Trophoblast cell (in vitro differentiated cells and primary cell): Measurements from ENCODE around the gene SYNJ1.
A peak's percentile ranks its signal among the peaks of the same experiment; 100 is the strongest.
"Not testable (repeated sequence)": the region's sequence is repeated elsewhere in the genome, so short reads cannot be mapped to it uniquely, and the experiment has no call there.

Source experiments
- DNase-seq, 2 donors: peaks; one replicate each; pipeline ENCODE4 v3.0.0-alpha.2; 2016
- H2AFZ ChIP-seq: 2 replicates; pipeline ENCODE4 v1.6.1; 2013; ENCODE audit warnings: low read length, moderate library complexity, mild to moderate bottlenecking; ENCODE audit not compliant: insufficient read depth, poor library complexity
- H2AK5ac ChIP-seq: 2 replicates; pipeline ENCODE4 v1.6.1; 2013; ENCODE audit warnings: mild to moderate bottlenecking, low read length
- H2BK120ac ChIP-seq: 2 replicates; pipeline ENCODE4 v1.6.1; 2013; ENCODE audit warnings: low read length, mild to moderate bottlenecking, moderate library complexity; ENCODE audit not compliant: insufficient read depth, poor library complexity
- H2BK12ac ChIP-seq: 2 replicates; pipeline ENCODE4 v1.6.1; 2013; ENCODE audit warnings: mild to moderate bottlenecking, low read length, moderate library complexity
- H2BK5ac ChIP-seq: 2 replicates; pipeline ENCODE4 v1.6.1; 2013; ENCODE audit warnings: low read length, low read depth, moderate library complexity, mild to moderate bottlenecking; ENCODE audit not compliant: poor library complexity
- H3K14ac ChIP-seq: 2 replicates; pipeline ENCODE4 v1.6.1; 2013; ENCODE audit warnings: mild to moderate bottlenecking, low read length
- H3K18ac ChIP-seq: 2 replicates; pipeline ENCODE4 v1.6.1; 2013; ENCODE audit warnings: mild to moderate bottlenecking, low read length
- H3K23ac ChIP-seq: 2 replicates; pipeline ENCODE4 v1.6.1; 2013; ENCODE audit warnings: low read length
- H3K27ac ChIP-seq: 2 replicates; pipeline ENCODE4 v1.5.1; 2013; ENCODE audit warnings: low read depth, mild to moderate bottlenecking, inconsistent platforms, low read length, moderate library complexity
- H3K27me3 ChIP-seq: 2 replicates; pipeline ENCODE4 v1.6.1; 2013; ENCODE audit warnings: inconsistent platforms, mild to moderate bottlenecking, low read length, moderate library complexity; ENCODE audit not compliant: insufficient read depth
- H3K36me3 ChIP-seq, 2 experiments: 1 replicate in 1 of 2; 2 replicates in 1 of 2; pipeline ENCODE4 v1.6.1; 2013; ENCODE audit warnings: low read length in 2 of 2, mild to moderate bottlenecking in 2 of 2, moderate library complexity in 1 of 2; ENCODE audit not compliant: insufficient read depth in 2 of 2, control insufficient read depth in 1 of 2
- H3K4ac ChIP-seq: 2 replicates; pipeline ENCODE4 v1.6.1; 2013; ENCODE audit warnings: low read depth, mild to moderate bottlenecking, low read length, moderate library complexity
- H3K4me1 ChIP-seq, 2 experiments: 1 replicate in 1 of 2; 2 replicates in 1 of 2; pipeline ENCODE4 v1.6.1; 2013; ENCODE audit warnings: low read length in 2 of 2, mild to moderate bottlenecking in 2 of 2, moderate library complexity in 1 of 2; ENCODE audit not compliant: insufficient read depth in 2 of 2, control insufficient read depth in 1 of 2
- H3K4me2 ChIP-seq: 2 replicates; pipeline ENCODE4 v1.6.1; 2013; ENCODE audit warnings: inconsistent platforms, mild to moderate bottlenecking, low read length, moderate library complexity
- H3K4me3 ChIP-seq: 2 replicates; pipeline ENCODE4 v1.5.1; 2013; ENCODE audit warnings: mild to moderate bottlenecking, low read depth, low read length, inconsistent platforms
- H3K79me1 ChIP-seq: one replicate; pipeline ENCODE4 v1.6.1; 2013; ENCODE audit warnings: low read length
- H3K79me2 ChIP-seq: 2 replicates; pipeline ENCODE4 v1.6.1; 2013; ENCODE audit warnings: low read length, mild to moderate bottlenecking; ENCODE audit not compliant: control insufficient read depth, insufficient read depth, poor library complexity
- H3K9ac ChIP-seq: 2 replicates; pipeline ENCODE4 v1.6.1; 2013; ENCODE audit warnings: mild to moderate bottlenecking, low read length
- H3K9me3 ChIP-seq: 2 replicates; pipeline ENCODE4 v1.6.1; 2013; ENCODE audit warnings: low read depth, mild to moderate bottlenecking, control low read depth, inconsistent platforms, low read length; ENCODE audit not compliant: insufficient read depth
- H4K12ac ChIP-seq: 2 replicates; pipeline ENCODE4 v1.6.1; 2013; ENCODE audit warnings: low read depth, mild to moderate bottlenecking, low read length, moderate library complexity
- H4K8ac ChIP-seq: 2 replicates; pipeline ENCODE4 v1.6.1; 2013; ENCODE audit warnings: low read depth, mild to moderate bottlenecking, low read length, moderate library complexity
- H4K91ac ChIP-seq: one replicate; pipeline ENCODE4 v1.6.1; 2013; ENCODE audit warnings: low read depth, mild to moderate bottlenecking, low read length, moderate library complexity
- WGBS: extraction: QIAGEN DNeasy Blood & Tissue Kit; methylation state at CpG from one replicate; pipeline ENCODE4 v1.1.7; 2013; ENCODE audit warnings: missing lambda C conversion rate; ENCODE audit not compliant: insufficient read length, insufficient coverage; ENCODE audit errors: extremely low coverage; 5-methylcytosine and 5-hydroxymethylcytosine counted together

SYNJ1 gene

GRCh38 chr21:32641710-32642698 lies 85.8 kb downstream of the SYNJ1 start:
- H3K4me3 ChIP-seq: no peak overlapping the region
- no peak overlapping the region for H4K91ac ChIP-seq
- H3K18ac ChIP-seq: no peak overlapping the region
- no peak overlapping the region for H3K14ac ChIP-seq
- H3K79me1 ChIP-seq: no peaks in the 10 kb centered on the region
- no peak overlapping the region for H2BK120ac ChIP-seq
- H3K9ac ChIP-seq: no peak overlapping the region
- no peak overlapping the region for H3K4ac ChIP-seq
- H3K9me3 ChIP-seq: no peaks in the 10 kb centered on the region
- no peak overlapping the region for H3K23ac ChIP-seq
- H3K36me3 ChIP-seq: peaks cover 9 to 15% of the 10 kb centered on the region in 2 experiments
- H3K4me2 ChIP-seq: no peak overlapping the region
- no peak overlapping the region for H4K12ac ChIP-seq
- H2BK5ac ChIP-seq: no peak overlapping the region
- H2AK5ac ChIP-seq: no peak overlapping the region
- H2BK12ac ChIP-seq: no peak overlapping the region
- H3K27ac ChIP-seq: no peak overlapping the region
- no peak for DNase-seq
- no CpG with 5 or more reads among the region's 10 CpGs for WGBS
- H2AFZ ChIP-seq: no peak overlapping the region
- no peaks in the 10 kb centered on the region for H3K4me1 ChIP-seq
- no peaks in the 10 kb centered on the region for H3K79me2 ChIP-seq
- H4K8ac ChIP-seq: no peak overlapping the region
- H3K27me3 ChIP-seq: no peaks in the 10 kb centered on the region

GRCh38 chr21:32626621-32627196 lies 101.1 kb downstream of the SYNJ1 start:
- Histone ChIP-seq H3K4me3 (no peak overlapping the region), H4K91ac (no peak overlapping the region), H2AFZ (no peak overlapping the region), H3K14ac (no peak overlapping the region), H3K79me1 (no peaks in the 10 kb centered on the region), H3K4me1 (no peaks in the 10 kb centered on the region), H3K23ac (no peak overlapping the region), H3K36me3 (peaks cover 2 to 11% of the 10 kb centered on the region in 2 experiments), H3K27me3 (no peaks in the 10 kb centered on the region), H4K8ac (no peak overlapping the region), H2AK5ac (no peak overlapping the region), H4K12ac (no peak overlapping the region), H3K4me2 (no peak overlapping the region), H2BK5ac (no peak overlapping the region), H3K27ac (no peak overlapping the region), H3K9ac (no peak overlapping the region), H3K9me3 (no peaks in the 10 kb centered on the region), H2BK120ac (no peak overlapping the region), H3K18ac (no peak overlapping the region), H3K79me2 (no peaks in the 10 kb centered on the region), H3K4ac (no peak overlapping the region), H2BK12ac (no peak overlapping the region)
- WGBS: no CpG with 5 or more reads among the region's 3 CpGs
- DNase-seq: peak in 1 of 2 donors; percentile 29

- not testable (repeated sequence) for H3K23ac ChIP-seq, H3K79me2 ChIP-seq, H3K18ac ChIP-seq, H3K14ac ChIP-seq, H3K27me3 ChIP-seq, DNase-seq, H4K8ac ChIP-seq, H2AFZ ChIP-seq, H2BK5ac ChIP-seq, H3K9ac ChIP-seq, H3K4ac ChIP-seq, H4K91ac ChIP-seq, H3K4me3 ChIP-seq, H4K12ac ChIP-seq, H2BK12ac ChIP-seq, H2BK120ac ChIP-seq, H3K9me3 ChIP-seq, H2AK5ac ChIP-seq, H3K4me2 ChIP-seq, H3K4me1 ChIP-seq, H3K36me3 ChIP-seq, H3K27ac ChIP-seq, H3K79me1 ChIP-seq
- no CpG with 5 or more reads among the region's 6 CpGs for WGBS
Observed at GRCh38 chr21:32618218-32618617, 109.6 kb downstream of the SYNJ1 start.

GRCh38 chr21:32613436-32614043 lies 114.3 kb downstream of the SYNJ1 start:
- H2AFZ ChIP-seq: peak overlapping the region; percentile 85
- no peak overlapping the region for H2BK5ac ChIP-seq
- no peaks in the 10 kb centered on the region for H3K27me3 ChIP-seq
- no peak overlapping the region for H3K18ac ChIP-seq
- H3K79me1 ChIP-seq: peaks cover 15% of the 10 kb centered on the region
- peaks cover 3 to 4% of the 10 kb centered on the region in 2 experiments for H3K4me1 ChIP-seq
- WGBS: no CpG with 5 or more reads among the region's 16 CpGs
- no peak overlapping the region for H3K23ac ChIP-seq
- H3K79me2 ChIP-seq: peaks cover 4% of the 10 kb centered on the region
- H3K14ac ChIP-seq: no peak overlapping the region
- peak overlapping the region; percentile 91 for H3K4me2 ChIP-seq
- H3K4ac ChIP-seq: no peak overlapping the region
- DNase-seq: no peak
- no peaks in the 10 kb centered on the region for H3K9me3 ChIP-seq
- H4K8ac ChIP-seq: peak overlapping the region; percentile 90
- no peak overlapping the region for H3K4me3 ChIP-seq
- peak overlapping the region; percentile 93 for H4K12ac ChIP-seq
- H3K27ac ChIP-seq: no peak overlapping the region
- H2BK12ac ChIP-seq: no peak overlapping the region
- no peak overlapping the region for H2AK5ac ChIP-seq
- no peak overlapping the region for H3K9ac ChIP-seq
- H3K36me3 ChIP-seq: peaks cover 0 to 8% of the 10 kb centered on the region in 2 experiments
- H2BK120ac ChIP-seq: no peak overlapping the region
- H4K91ac ChIP-seq: peak overlapping the region; percentile 80
